ENCODE results near the gene TPT1.
"Not testable (repeated sequence)": the region's sequence is repeated elsewhere in the genome, so short reads cannot be mapped to it uniquely, and the experiment has no call there.

TPT1 gene

DNA sequence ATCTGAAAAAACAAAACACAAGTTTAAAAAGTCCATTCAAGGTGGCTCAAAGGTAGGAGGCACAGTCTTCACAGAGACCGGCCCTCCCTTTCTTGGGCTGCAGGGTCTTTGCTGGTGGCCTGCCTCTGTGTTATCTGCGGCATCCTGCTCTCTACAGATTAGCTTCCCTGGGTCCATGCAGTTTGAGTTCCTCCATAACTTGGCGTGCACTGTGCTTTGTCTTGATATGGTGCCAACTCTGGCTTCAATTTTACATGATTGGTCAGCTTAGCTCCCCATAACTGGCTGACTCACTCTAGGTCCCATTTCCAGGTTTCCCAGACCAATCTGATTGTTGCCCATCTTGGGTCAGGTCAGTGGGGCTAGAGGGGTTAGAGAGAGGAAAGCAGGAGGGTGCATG is 41.8 kb downstream of the TPT1 start:
- no peak for DNase-seq

DNA sequence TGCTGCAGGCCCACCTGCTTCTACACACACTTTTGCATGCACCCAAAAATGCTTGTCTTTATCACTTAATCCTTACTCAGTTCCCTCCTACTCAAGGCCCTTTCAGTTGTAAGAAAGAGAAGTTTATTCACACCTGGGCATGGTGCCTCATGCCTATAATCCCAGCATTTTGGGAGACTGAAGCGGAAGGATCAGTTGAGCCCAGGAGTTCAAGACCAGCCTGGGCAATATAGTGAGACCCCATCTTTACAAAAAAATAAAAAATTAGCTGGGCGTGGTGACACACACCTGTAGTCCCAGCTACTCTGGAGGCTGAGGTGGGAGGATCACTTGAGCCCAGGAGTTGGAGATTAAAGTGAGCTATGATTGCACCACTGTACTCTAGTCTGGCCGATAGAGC is 42.4 kb downstream of the TPT1 start:
- not testable (repeated sequence) for DNase-seq

DNA sequence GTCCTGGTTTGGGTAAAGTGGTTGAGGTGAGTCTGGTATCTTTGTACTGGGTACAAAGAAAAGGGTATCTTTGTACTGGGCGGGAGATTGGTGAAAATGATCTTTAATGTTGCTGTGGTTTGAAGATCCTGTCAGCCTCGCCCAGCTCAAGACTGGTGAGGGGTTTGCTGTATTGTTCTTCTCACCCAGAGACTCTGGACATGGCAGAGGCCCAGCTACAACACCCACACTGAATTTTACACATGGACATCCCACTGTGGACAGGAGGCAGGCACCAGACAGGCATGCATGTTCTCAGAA is 42.8 kb downstream of the TPT1 start:
- DNase-seq: no peak

DNA sequence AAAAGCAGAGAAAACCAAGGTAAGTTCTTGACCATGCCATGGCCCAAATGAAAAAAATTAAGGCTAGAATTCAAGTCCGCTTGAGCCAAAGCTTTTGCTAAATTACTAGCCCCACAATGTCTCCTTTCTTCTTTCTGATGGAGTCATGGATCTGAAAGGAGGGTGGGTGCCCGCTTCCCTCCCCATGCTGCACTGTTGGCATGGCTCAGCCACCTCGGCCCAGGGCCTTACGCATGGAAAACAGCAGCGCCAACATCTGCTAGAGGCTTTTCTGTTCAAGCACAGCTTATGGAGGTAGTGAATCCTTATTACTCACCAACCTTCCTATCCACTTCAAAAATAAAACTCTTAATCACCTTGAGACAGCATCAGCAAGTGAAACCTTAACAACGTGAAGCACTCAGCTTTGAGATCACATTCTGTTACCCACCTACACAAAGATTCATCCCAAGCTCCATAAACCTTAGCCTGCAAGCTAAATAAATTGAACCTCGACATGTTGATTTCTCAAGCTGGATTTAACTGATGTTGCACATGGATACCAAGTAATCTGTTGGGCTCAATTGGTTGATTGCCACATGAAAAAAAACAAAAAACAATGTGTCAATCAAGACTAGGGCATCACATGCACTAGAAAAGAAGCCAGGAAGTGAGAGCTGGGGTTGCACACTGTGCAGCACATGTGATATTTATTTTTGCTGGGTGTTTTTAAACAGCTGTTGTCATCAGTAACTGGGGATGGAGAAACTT is 43.4 kb downstream of the TPT1 start:
- peak in 1 of 2 experiments; percentile 24 for DNase-seq

DNA sequence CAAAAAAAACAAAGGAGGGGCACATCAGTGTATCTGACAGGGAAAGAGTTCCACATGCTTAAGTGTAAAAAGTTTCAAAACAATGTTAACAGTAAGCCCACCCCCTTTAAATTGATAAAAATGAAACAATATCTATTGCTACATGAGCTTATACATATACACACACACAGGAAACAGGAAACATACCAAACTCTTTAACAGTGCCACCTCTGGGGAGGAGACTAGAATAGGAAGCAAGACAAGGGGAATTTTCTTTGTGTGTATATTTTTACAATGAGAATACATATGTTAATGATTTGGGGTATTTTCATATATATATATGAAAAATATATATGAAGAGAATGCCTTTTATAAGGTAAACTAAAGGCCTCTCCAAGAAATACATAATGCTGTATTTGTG is 44.7 kb downstream of the TPT1 start:
- no peak for DNase-seq

DNA sequence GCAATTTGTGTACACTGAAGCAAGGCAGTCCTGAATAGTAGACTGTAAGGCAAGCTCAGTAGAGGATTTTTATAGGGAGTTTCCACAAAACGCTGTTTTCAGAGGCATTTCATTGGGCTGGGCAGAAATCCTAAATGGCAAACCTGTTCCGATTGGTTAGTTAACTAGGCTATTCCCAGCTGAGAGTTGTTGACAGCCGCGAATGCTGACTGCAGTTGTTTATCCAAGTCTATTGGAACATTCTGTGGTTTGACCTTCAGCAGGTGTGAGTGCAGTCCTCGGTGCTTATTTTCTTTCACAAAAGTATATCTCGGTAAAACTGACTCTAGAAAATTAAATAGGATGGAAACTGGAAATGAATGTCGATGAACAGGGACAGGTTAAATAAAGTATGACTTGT is 45.4 kb downstream of the TPT1 start:
- DNase-seq: no peak

DNA sequence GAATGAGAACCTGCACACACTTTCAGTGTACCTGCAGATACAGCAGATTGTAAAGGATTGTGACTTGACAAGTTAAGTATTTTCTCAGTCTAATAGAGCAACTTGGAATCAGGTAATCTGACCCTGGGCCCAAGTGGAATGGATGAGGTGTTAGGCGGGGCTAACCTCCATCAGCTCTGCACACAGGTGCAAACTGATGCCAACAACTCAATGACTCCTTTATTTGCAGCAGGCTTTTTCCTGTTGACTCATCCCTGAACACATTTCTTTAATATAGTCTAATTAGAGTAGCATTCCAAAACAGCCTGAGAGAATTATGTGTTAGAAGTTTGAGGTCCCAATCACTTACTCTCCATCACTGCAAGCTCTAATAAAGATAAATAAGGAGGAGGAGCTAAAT is 48.8 kb downstream of the TPT1 start:
- DNase-seq: no peak

DNA sequence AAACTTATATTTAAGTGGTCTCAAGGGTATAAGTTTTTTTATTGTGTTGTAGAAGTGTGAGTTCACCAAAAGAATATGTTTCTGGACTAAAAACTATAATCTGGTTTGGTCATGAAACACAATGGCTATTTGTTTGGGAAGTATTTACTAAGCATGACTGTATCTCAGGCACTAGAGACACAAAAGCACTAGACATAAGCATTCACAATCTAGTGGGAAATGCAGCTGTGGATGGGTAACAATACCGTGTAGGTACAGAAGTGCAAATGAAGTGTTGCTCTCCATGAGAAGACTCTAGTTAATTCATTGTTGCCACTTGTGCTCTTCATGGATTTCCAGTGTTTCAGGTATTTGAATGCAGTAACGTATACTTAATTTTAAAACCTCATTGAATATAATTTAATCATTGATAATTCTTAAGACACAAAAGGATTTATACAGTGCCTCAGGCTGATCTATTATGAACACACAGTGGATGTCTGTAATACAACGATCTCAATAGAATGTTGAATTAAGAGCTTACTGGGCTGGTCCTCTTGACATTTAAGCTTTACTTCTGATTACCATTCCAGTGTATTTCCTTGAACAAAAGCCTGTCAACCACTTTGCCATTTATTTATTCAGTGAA is 50.9 kb downstream of the TPT1 start:
- no peak for DNase-seq
